Kidney capillary endothelial cell (primary cell): Measurements from ENCODE around the gene RNF14.
A peak's percentile ranks its signal among the peaks of the same experiment; 100 is the strongest.
"Not testable (repeated sequence)": the region's sequence is repeated elsewhere in the genome, so short reads cannot be mapped to it uniquely, and the experiment has no call there.

Source experiments
- DNase-seq: peaks from one replicate; pipeline ENCODE4 v3.0.0-alpha.2; 2018; ENCODE audit warnings: low spot score

RNF14 gene

DNA sequence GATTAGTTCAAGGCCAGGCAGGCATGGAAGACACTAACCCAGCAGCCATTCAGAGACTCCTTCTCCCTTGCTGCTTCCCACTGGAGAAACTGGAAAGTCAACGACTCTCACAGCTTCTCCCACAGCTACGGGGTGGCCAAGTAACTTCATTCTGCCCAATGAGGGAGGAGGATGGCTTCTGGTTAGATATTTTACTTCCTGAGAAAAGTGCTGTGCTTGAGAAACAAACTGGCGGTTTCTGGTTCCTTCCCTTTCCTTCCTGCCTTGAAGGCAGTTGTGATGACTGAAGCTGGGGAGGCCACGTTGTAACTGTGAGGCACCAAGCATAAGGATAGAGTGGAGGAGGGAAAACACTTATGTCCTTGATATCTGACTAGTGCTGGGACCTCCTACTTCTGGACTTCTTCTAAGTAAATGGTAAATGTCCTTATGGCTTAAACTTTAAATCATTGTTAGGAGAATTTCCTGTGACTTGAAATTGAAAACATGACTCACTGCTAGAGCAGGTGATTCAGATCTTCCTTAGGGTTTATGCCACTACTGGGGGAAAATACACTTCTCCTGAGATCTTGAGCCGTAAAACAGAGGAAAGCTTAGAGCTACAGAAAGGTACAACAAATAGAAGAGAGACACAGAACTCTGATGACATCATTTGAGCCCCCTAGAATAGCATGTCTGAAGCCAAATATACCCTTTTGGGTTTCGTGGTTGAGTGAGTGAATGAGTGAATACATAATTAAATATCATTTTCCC lies 47.1 kb downstream of the RNF14 start:
- DNase-seq, result peak; percentile 92

DNA sequence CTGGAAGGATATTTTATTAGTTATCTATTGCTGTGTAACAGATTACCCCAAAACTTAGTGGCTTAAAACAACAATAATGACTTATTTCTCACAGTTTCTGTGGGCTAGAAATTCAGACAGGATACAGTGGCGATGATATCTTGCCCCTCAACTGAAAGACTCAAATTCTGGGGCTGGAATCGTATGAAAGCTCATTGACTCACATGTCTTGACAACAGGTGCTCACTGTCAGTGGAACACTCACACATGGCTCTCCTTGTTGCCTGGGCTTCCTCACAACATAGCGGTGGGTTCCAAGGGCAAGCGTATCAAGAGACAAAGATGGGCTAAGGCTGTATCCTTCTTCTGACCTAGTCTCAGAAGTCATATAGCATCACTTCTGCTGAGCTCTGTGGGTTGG lies 47.7 kb downstream of the RNF14 start:
- DNase-seq, result no peak

DNA sequence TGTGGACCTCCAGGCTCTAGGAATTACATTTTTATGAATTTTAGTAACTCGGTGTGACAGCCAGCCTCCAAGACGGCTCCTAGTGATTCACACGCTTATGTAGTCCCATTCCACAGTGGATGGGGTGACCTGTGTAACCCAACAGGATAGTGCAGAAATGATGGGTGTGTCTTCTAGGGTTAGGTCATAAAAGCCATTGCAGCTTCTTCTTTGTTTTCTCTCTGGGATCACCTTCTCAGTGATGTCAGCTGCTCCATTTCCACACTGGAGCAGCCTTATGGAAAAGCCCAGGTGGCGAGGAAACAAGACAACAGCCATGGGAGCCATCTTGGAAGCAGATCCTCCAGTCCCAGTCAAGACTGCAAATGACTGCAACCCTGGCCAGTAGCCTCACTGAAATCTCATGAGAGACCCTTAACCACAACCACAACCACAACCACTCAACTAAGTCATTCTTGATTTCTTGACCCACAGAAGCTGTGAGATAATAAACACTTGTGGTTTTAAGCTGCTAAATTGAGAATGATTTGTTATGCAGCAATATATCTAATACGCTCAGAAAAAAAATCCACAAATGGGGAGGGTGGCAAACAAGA lies 49.0 kb downstream of the RNF14 start:
- DNase-seq, result no peak

DNA sequence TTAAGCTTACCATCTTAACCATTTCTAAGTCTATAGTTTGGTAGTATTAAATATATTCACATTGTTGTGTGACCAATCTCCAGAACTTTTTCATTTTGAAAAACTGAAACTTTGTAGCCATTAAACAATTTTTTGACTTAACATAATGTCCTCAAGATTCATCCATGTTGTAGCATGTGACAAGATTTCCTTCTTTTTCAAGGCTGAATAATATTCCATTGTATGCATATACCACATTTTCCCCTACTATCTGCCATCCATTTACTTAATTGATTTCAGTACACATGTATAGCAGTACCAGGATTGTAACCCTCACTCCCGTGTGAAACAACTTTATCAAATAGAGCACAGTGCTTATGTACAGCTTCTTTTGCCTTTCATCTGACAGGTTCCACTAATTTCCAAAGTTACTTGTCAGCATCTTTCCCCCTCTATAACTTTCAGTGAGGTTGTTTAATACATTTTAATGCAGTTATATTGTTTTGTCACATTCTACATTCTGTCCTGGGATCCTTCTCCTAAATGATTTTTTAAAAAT lies 51.3 kb downstream of the RNF14 start:
- no peak for DNase-seq

DNA sequence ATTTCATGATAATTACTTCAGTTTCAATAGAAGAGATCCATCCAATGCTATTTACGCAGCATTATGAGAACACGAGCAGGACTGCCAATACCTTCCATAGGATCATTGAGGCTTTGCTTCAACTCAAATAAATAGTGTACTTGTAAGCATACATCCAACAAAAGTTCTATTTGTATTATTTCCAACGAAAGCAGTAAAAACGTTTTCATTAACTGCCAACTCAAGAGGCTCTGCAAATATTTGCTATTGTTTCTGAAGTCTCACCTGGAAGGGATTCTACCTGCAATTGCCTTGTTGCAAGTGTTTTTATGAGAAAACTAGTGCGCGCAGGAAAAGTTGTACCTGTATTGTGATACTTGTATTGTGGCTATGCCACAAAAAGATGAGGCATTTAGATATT lies 54.9 kb downstream of the RNF14 start:
- DNase-seq, result no peak

DNA sequence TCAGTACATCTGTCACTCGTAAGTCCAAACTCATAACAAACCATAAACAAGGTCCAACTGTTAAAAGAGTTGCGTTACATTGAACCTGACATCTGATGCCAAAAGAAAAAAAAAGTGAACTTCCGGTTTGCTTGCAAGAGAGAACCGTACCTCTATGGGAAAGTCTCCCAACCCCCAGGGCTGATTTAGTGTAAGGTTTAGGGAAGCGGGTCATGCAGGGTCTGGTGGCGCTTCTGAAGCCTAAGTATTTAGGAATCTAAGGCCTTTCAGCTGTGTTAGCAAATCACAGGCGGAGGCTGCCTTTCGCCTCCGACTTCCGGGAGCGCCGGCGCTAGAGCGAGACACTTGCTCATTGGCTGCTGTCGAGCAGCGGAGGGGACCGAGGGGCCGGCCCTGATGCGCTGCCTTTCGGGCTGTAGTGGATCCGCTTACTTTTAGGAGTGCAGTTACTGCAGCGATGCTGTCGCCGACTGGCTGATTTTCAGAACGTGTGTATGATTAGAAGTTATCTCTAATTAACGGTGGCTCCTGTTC lies 55.9 kb downstream of the RNF14 start:
- DNase-seq, result peak; percentile 76

DNA sequence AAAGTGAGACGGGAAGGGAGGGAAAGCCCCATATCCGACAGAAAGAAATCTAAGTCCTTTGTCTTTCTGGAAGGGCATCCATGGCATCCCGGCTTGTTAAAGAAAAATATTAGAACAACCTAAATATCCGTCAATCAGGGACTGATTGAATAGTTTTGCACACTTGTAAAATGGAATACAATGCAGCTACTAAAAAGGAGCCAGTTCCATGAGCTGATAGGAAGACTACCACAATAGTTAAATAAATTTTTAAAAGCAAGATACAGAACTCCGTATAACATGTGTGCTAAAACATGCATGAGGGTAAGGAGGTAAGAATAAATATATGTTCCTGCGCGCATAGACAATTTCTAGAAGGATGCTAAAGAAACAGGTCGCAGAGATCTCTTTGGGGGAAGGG lies 56.7 kb downstream of the RNF14 start:
- DNase-seq, result no peak

DNA sequence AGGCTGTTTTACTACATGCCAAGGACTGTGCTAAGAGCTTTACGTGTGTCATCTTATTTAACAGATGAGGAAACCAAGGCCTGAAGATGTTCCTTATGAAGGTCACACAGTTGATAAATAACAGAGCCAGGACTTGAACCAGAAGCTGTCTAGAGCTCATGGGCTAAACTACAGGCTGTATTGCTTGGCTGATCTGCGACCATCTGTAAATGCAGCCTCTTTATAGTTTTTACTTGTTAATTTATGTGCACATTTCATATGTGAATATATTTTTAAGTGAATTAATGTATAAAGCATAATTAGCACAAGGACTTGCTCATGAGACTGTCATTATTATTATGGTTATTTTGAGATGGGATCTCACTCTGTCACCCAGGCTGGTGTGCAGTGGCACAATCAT lies 63.2 kb downstream of the RNF14 start:
- DNase-seq, result no peak

DNA sequence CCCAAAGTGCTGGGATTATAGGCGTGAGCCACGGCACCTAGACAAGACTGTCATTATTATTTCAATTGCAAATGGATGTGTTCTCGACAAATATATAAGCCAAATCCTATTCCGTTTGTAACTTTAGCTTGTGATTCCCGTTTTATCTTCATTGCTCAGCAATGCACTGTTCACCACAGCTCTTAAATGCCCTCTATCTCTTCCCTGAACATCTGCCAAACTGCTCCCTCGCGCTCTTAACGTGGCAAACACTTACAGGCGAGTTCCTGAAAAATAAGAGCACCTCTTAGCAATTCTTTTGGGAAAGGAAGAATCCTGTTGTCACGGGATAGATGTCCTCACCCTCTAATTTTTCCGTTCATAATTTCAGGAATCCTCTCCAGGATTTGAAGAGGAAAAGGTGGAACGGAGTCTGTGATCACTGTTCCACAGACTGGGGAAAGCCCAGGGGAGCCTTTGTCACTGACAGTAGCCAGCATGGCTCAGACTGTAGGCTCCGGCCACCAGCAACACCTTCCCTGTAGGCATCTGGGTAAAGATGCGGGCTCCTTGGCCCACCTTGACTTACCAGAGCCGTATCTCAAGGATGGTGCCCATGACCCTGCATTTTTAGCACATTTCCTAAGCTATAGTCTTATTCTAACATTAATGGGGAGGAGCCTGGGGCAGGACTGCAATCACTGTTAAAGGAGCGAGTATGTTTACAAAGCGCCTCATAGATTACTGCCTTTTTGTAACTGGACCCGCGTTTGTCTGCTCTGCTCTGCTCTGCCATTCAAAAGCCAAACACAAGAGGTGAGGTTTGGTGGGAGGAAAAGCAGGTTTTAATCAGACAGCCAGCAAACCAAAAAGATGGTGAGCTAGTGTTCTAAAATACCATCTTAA lies 64.1 kb downstream of the RNF14 start:
- no peak for DNase-seq

DNA sequence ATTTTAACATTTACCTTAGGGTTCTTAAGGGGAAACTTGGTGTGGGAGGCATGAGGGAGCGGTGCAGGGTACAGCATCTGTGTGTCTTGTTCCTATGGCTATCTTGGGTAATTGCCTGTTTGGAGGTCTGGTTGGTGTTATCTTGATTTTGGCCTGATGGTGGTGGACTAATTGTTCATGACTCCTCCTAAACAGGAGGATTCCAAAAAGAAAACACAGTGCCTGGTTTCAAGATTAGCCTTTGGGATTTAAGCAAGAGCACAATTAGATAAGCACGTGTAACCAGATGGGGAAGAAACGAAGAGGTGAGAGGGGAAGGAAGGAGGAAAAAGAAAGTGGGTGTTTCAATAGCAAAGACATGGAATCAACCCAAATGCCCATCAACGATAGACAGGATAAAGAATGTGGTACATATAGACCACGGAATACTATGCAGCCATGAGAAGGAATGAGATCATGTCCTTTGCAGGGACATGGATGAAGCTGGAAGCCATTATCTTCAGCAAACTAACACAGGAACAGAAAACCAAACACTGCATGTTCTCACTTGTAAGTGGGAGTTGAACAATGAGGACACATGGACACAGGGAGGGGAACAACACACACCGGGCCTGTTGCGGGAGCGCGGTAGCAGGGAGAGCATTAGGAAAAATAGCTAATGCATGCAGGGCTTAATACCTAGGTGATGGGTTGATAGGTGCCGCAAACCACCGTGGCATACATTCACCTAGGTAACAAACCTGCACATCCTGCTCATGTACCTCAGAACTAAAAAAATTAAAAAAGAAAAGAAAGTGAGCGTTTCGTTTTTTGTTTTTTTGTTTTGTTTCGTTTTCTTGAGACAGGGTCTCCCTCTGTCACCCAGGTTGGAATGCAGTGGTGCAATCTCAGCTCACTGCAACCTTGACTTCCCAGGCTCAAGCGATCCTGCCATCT lies 65.0 kb downstream of the RNF14 start:
- DNase-seq, result not testable (repeated sequence)

DNA sequence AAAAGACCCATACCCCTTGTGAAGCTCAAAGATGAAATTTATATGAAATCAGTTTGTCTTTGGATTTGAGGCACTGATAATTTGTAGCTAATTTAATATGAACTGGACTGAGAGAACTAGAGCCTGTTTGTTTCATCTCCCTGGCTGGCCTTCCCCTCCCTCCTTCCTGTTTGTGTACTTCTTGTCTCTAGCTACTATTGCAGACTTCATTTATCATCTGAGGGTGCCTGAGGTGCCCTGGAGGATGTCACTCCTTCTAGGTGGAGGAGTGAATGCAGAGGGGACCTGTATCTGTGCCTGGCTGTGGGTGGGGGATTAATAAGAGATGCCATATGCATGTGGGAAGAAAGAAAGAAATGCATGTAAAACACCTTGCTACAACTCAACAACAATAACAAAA lies 66.1 kb downstream of the RNF14 start:
- no peak for DNase-seq

DNA sequence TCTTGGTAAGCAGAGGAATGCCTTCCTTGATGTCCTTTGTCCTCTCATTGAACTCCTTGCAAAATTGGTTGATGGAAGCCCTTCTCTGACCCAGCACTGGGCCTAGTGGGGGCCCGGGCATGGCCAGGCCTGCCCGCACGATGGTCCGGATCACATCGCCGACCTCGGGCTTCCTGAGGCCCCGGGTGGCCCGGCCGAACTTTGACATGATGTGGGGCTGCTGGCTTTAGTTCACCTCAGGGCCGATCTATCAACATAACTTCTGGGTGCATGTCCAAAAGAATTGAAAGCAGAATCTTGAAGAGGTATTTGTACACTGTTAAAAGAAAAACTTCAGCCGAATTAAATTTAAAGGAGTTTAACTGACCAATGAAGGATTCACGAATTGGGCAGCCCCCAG lies 68.0 kb downstream of the RNF14 start:
- no peak for DNase-seq

DNA sequence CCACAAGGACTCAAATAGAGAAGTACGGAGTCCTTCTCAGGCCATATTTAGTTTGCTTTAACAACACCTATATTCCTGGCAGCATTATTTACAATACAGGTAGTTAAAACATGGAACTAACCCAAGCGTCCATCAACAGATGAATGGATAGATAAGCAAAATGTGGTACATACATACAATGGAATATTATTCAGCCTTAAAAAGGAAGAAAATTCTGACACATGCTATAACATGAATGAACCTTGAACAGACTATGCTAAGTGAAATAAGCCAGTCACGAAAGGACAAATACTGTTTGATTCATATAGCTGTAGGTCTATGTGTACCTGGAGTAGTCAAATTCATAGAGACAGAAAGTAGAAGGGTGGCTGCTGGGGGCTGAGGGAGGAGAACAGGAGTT lies 68.7 kb downstream of the RNF14 start:
- not testable (repeated sequence) for DNase-seq

DNA sequence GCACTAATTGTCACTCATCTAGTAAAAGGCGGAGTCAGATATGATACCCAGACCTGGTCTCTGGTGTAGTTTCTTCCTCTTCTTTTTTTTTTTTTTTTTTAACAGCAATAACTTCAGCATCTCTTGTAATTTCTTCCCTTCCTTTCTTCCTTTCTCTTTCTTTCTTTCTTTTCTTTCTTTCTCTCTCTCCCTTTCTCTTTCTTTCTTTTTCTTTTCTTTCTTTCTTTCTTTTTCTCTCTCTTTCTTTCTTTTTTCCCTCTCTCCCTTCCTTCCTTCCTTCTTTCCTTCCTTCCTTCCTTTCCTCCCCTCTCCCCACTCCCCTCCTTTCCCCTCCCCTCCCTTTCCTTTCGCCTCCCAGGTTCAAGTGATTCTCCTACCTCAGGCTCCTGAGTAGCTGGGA lies 69.8 kb downstream of the RNF14 start:
- DNase-seq, result no peak
